Chondrocyte (in vitro differentiated cells): ENCODE results near the gene FAM83E. TPM values are rescaled to one million over a fixed set of nuclear protein-coding genes. Genes with fewer than 3 reads are reported as not detected.

ENCODE experiments used
- DNase-seq: peaks from one replicate; pipeline ENCODE4 v3.0.0; 2021; ENCODE audit warnings: mixed read lengths, low spot score
- H3K27ac Mint-ChIP-seq: one replicate; pipeline ENCODE4 v1.8.0; 2021; ENCODE audit warnings: mild to moderate bottlenecking, moderate library complexity, mixed read lengths; ENCODE audit not compliant: unreplicated experiment
- H3K27me3 Mint-ChIP-seq: 2 replicates; pipeline ENCODE4 v1.8.0; 2021; ENCODE audit warnings: low read depth, mixed read lengths
- H3K36me3 Mint-ChIP-seq: 2 replicates; pipeline ENCODE4 v1.8.0; 2021; ENCODE audit warnings: low read depth, mixed read lengths
- H3K4me1 Mint-ChIP-seq: 2 replicates; pipeline ENCODE4 v1.8.0; 2021; ENCODE audit warnings: low read depth, mild to moderate bottlenecking, mixed read lengths
- H3K4me3 Mint-ChIP-seq: one replicate; pipeline ENCODE4 v1.8.0; 2021; ENCODE audit warnings: mild to moderate bottlenecking, moderate library complexity, mixed read lengths; ENCODE audit not compliant: unreplicated experiment
- H3K9me3 Mint-ChIP-seq: 2 replicates; pipeline ENCODE4 v1.8.0; 2021; ENCODE audit warnings: low read depth, mixed read lengths
- CTCF ChIP-seq: fragments of 200-600 bp; sonication (generic); IDR thresholded peaks from 2 replicates; pipeline ENCODE4 v1.5.0; 2021; ENCODE audit warnings: antibody characterized with exemption, mild to moderate bottlenecking, moderate library complexity
- total RNA-seq: library from RNA; stranded (reverse); gene quantifications from 3 replicates; pipeline ENCODE4 v1.2.1, GENCODE V29; 2021

FAM83E gene
- total RNA-seq, 1 donor from 2014 or later: 0.67 TPM

GRCh38 chr19:48651683-48652048 is 36.8 kb upstream of the FAM83E start:
- no peak overlapping the region for H3K27ac Mint-ChIP-seq
- no peaks in the 10 kb centered on the region for H3K27me3 Mint-ChIP-seq
- peaks cover 2% of the 10 kb centered on the region for H3K36me3 Mint-ChIP-seq
- no peak for TF ChIP-seq CTCF
- H3K4me1 Mint-ChIP-seq: peaks cover 19% of the 10 kb centered on the region
- DNase-seq: no peak
- peaks cover 3% of the 10 kb centered on the region for H3K9me3 Mint-ChIP-seq
- H3K4me3 Mint-ChIP-seq: no peak overlapping the region

- no peak for DNase-seq
- H3K27ac Mint-ChIP-seq: no peak overlapping the region
- TF ChIP-seq CTCF: no peak
- H3K4me1 Mint-ChIP-seq: peaks cover 21% of the 10 kb centered on the region
- H3K4me3 Mint-ChIP-seq: no peak overlapping the region
- peaks cover 2% of the 10 kb centered on the region for H3K36me3 Mint-ChIP-seq
- no peaks in the 10 kb centered on the region for H3K27me3 Mint-ChIP-seq
- H3K9me3 Mint-ChIP-seq: peaks cover 3% of the 10 kb centered on the region
These were observed 36.3 kb upstream of the FAM83E start for GRCh38 chr19:48650974-48651682.

GRCh38 chr19:48648134-48648533 is 33.3 kb upstream of the FAM83E start:
- DNase-seq: no peak
- H3K27me3 Mint-ChIP-seq: no peaks in the 10 kb centered on the region
- H3K36me3 Mint-ChIP-seq: peaks cover 2% of the 10 kb centered on the region
- H3K9me3 Mint-ChIP-seq: peaks cover 3% of the 10 kb centered on the region
- H3K27ac Mint-ChIP-seq: no peak overlapping the region
- H3K4me3 Mint-ChIP-seq: no peak overlapping the region
- peaks cover 30% of the 10 kb centered on the region for H3K4me1 Mint-ChIP-seq
- no peak for TF ChIP-seq CTCF

- H3K4me3 Mint-ChIP-seq: peak overlapping the region; percentile 82
- no peaks in the 10 kb centered on the region for H3K27me3 Mint-ChIP-seq
- H3K4me1 Mint-ChIP-seq: peaks cover 30% of the 10 kb centered on the region
- peak overlapping the region; percentile 22 for H3K27ac Mint-ChIP-seq
- peaks cover 3% of the 10 kb centered on the region for H3K9me3 Mint-ChIP-seq
- peaks cover 2% of the 10 kb centered on the region for H3K36me3 Mint-ChIP-seq
- DNase-seq: no peak
- TF ChIP-seq CTCF: no peak
These were observed 31.9 kb upstream of the FAM83E start for GRCh38 chr19:48646722-48647216.

GRCh38 chr19:48646001-48646721 is 31.3 kb upstream of the FAM83E start, which contains the start of gene CA11:
Gene CA11 (minus strand): TSS chr19:48646187. CDS start chr19:48645632, 555 bp downstream.
- no peak for DNase-seq
- Mint-ChIP-seq H3K36me3 (peaks cover 2% of the 10 kb centered on the region), H3K27me3 (no peaks in the 10 kb centered on the region), H3K4me1 (peaks cover 30% of the 10 kb centered on the region), H3K9me3 (peaks cover 3% of the 10 kb centered on the region), H3K4me3 (peak within 1 kb of the TSS; percentile 82), H3K27ac (peak within 1 kb of the TSS; percentile 86)
- peak; percentile 89 for TF ChIP-seq CTCF
